ENCODE measurements around the gene RXRB.

- 0 out of 2 replicates have a peak, but pooled peaks have one; percentile 20 for TF ChIP-seq CTCF (IDR thresholded peaks at IDR 0.05; ENCODE audit: low read length)
- TF ChIP-seq EZH2 (IDR thresholded peaks at IDR 0.05; ENCODE audit: borderline replicate concordance, low read length), result no peak
Measured at GRCh38 chr6:33248932-33249731, 48.7 kb upstream of the RXRB start.
